SK-MEL-5 (cell line): ENCODE results near the gene TIMM13. TPM values are rescaled to one million over a fixed set of nuclear protein-coding genes. Genes with fewer than 3 reads are reported as not detected.
A peak's percentile ranks its signal among the peaks of the same experiment; 100 is the strongest.

Source experiments
- DNase-seq: peaks from one replicate; pipeline ENCODE4 v3.0.0-alpha.2; 2016; ENCODE audit warnings: low read depth, low spot score
- in situ Hi-C: cut with HindIII; loops from 2 replicates; pipeline ENCODE4 v1.10.0; 2016; ENCODE audit warnings: low sequenced_read_pairs, high pct_unique_total_duplicates, low pct_unique_long_range_greater_than_20kb
- total RNA-seq: library from RNA; depleted of rRNA; stranded (reverse); fragments of >200 nt; shearing (Covaris generic); gene quantifications from 2 replicates; pipeline ENCODE4 v1.2.3, GENCODE V29; 2014

Gene TIMM13
- total RNA-seq, 1 experiment from 2014 or later, result 52.3 TPM

GRCh38 chr19:2436926-2437325 lies 9.5 kb upstream of the TIMM13 start:
- no peak for DNase-seq

GRCh38 chr19:2436384-2436783 lies 9.0 kb upstream of the TIMM13 start:
- no peak for DNase-seq
- in situ Hi-C loops, result no loop called here

More at GRCh38 chr19:2436926-2437325, 9.5 kb upstream of the TIMM13 start:
- in situ Hi-C loops, result no loop called here

DNA sequence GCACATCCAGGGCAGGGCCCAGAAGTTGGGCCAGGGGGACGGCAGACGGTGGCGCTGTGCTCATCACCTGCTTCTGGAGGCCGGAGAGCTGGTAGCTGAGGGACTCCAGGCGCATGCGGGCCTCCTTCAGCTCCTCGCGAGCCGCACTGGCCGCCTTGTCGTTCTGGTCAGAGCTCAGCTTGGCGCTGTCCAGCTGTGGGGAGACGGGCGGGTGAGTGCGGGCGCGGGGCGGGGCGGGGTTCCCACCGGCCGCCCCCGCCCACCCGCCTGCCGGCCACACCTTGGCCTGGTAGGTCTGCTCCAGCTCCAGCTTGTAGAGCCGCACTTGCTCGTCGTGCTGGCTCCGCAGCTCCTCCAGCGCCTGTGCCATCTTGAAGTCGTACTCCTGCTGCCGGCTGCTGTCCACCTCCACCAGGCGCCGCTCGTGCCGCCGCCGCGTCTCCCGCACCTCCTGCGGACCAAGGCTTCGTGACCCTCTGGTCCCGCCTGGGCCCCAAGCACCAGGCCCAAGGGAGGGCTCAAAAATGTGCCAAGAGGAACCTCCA lies 7.4 kb upstream of the TIMM13 start:
- no peak for DNase-seq
- in situ Hi-C loops, result no loop called here

- in situ Hi-C loops, result no loop called here
- DNase-seq, result no peak
These were observed 6.9 kb upstream of the TIMM13 start for GRCh38 chr19:2434267-2434666.

- no peak for DNase-seq
- in situ Hi-C loops, result no loop called here
These were observed 6.5 kb upstream of the TIMM13 start for GRCh38 chr19:2433854-2434253.

- in situ Hi-C loops, result no loop called here
- DNase-seq, result no peak
These were observed 4.9 kb upstream of the TIMM13 start for GRCh38 chr19:2432131-2432848.

DNA sequence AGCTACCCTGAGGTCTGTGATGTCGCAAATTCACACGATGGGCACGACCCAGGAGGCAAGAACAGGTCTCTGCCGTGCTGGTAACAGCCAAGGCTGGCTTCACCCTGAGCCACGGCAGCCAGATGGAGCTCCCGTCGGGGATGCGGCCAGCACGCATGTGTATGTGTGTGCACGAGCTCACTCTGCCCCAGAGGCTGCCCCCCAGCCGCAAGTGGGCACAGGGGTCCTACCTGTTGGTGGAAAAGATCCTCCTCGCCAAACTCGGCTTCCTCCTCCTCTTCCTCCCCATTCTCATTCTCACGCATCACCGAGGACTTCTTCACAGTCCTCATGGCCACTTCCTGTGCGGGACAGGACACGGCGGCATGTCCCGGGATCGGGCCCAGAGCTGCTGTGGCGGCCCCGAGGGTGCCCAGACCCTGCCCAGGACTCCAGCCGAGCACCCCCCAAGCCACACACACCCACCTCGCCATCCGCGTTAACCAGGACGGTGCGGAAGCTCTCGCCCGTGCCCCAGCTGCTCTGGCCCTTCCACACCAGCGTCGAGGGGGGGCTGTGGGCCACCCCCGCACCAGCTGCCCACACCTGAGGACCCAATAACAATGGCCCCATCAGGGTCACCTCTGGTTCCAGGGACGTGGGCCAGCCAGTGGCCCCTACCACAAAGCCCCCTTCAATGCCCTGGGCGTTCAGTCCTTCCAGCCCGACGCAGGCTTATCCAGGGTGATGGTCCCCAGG lies 4.1 kb upstream of the TIMM13 start:
- no peak for DNase-seq
- in situ Hi-C loops, result no loop called here

DNA sequence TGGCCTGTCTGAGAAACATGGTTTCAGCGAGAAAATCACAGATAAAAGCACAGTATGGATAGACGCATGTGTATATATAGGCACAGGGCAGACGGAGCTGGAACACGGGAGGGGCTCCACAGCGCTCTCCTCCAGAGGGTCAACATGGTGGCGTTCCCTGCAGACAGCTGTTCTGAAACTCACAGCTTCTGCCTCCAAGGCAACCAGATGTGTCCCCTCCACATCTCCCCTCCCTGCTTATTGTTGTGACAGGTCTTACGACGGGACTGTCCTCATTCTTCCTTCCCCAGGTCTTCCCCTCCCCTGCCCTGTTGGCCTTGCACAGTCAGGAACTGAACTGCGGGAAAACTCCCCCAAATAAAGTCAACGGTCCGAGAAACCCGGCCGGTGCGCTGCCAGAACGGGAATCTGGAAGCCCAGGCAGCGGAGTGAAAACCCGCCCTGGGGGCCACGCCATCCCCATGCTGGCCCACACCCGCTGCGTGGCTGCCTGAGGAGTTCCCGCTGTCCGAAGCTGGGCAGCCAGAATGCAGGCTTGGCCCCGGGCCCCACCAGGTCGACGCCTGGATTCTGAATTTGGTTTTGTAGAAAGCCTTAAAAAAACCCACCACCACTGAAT lies 2.6 kb upstream of the TIMM13 start:
- no peak for DNase-seq
- in situ Hi-C loops, result no loop called here

DNA sequence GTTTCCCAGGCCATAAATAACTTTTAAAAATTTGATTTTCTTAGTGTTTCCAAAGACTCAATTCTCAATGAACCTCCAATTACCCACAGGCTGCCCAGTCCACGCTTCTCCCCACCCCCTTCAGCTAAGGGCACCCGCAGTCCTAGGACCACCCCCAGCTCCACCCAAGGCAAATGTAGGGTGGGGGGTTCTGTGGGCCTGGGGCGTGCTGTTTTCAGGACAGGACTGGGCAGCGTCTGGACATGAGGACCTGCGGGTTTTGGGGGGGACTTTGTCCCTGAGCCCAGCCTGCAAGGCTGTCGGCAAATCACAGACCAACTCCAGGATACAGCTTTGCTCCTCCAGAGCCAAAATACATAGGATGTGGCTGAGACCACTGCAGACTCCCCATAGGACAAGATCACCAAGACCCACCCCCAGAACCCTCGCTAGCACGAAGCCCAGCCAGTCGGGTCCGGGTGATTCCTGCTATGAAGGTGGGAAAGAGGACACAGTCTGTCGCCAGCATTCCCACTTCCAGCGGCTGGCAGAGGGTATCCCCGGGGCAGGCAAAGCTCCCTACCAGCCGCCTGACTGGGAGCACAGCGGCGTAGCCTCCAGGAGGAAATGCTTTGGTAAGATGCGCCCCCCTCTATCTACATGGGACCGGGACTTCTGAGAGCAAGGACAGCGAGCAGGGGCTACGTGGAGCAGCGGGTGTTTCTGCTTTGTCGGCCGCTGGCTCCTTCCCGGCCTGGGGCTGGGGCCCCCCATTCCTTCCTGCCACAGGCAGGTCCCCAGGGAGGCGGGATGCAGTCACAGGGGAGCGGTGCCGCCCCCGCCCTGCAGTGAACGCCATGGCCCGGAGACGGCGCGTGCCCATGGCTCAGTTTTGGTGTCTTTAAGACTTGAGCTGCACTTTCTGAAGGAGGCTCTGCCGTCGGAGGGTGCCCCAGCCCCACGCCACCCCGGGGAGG lies 1.6 kb upstream of the TIMM13 start:
- no peak for DNase-seq
- in situ Hi-C loops, result no loop called here

GRCh38 chr19:2428321-2428690 lies 920 bp upstream of the TIMM13 start:
- in situ Hi-C loops, result no loop called here
- DNase-seq, result no peak

DNA sequence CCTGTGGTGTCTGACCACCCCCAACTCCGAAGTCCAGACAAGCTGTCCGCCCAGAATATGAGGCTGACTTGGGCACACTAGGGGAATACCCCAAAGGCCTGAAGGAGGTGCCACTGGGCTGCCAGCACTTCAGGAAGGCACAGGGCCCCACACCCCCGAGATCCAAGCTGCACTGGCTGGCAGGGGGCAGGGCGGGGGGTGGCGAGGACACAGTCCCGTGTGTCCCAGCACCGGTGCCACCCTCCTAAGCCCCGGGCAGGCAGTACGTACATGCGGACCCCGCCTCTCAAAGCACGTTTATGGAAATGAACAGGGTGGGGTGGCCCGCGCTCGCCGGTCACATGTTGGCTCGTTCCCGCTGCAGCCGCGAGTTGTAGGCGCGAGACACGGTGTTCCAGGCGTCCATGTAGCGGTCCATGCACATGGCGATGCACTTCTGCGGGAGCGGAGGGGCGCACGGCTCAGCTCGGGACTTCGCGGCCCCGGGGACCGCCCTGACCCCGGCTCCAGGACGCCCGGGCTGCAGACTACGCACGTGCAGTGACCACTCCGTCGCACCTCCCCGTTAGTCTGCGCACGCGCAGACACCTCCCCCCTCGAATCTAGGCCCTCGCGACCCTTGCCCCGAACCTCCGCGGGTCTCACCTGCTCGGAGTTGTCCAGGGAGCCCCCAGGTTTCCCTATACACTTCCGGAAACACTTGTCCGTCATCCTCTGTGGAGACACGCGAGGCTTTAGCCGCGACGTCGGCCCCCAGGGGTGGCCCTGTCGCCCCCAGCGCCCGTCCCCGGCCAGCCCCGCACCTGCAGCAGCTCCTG lies 566 bp downstream of the TIMM13 start:
- peak; percentile 38 for DNase-seq
- in situ Hi-C loops, result no loop called here

- no peak for DNase-seq
- in situ Hi-C loops, result no loop called here
These were observed 1.5 kb downstream of the TIMM13 start for GRCh38 chr19:2425622-2426581.

DNA sequence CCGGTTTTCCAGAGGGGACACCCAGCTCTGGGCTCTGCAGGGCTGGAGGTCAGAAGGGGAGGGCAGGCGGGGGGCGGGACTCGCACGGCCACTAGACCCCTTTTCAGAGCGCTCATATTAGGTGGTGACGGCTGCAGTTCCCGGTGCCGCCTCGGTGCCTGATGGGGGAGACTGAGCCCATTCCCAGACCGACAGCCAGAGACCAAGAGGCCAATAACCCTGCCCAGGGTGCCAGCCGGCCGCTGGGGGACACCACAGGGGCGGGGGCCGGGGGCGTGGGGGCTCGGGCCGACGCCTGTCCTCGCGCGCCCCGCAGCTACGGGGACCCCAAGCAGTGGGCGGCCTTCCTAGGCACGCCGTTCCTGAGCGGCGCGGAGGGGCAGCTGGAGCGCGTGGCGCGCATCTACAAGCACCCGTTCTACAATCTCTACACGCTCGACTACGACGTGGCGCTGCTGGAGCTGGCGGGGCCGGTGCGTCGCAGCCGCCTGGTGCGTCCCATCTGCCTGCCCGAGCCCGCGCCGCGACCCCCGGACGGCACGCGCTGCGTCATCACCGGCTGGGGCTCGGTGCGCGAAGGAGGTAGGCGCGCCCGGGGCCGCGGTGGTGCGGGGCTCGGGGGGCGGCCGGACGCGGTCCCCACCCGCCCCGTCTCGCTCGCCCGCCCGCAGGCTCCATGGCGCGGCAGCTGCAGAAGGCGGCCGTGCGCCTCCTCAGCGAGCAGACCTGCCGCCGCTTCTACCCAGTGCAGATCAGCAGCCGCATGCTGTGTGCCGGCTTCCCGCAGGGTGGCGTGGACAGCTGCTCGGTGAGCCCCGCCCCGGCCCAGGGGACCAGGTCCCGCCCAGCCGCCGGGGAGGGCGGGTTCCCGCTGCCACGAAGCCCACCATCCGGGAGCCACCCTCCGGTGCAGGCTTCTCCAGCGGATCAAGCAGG lies 2.4 kb downstream of the TIMM13 start:
- in situ Hi-C loops, result no loop called here
- DNase-seq, result no peak

- DNase-seq, result no peak
- in situ Hi-C loops, result no loop called here
These were observed 3.3 kb downstream of the TIMM13 start for GRCh38 chr19:2423915-2424685.
